GM23338 (cell line): ENCODE results near the gene KCNMA1. TPM values are rescaled to one million over a fixed set of nuclear protein-coding genes. Genes with fewer than 3 reads are reported as not detected.

Experiments used
- ATAC-seq: fragments of 200-7000 bp; cut with Tn5 transposase; 3 replicates; pipeline ENCODE4 v1.9.1; 2020
- DNase-seq: peaks from one replicate; pipeline ENCODE4 v3.0.0-alpha.2; 2015; ENCODE audit warnings: low spot score
- H2AFZ ChIP-seq: fragments of 200-600 bp; sonication (generic); 2 replicates; pipeline ENCODE4 v1.8.0; 2016; ENCODE audit warnings: antibody characterized with exemption, mild to moderate bottlenecking, moderate library complexity
- H3F3A ChIP-seq: fragments of 200-600 bp; sonication (generic); replicated peaks from 2 replicates; pipeline ENCODE4 v1.8.0; 2017; ENCODE audit warnings: antibody characterized with exemption, mixed run types, low read depth
- H3K27ac ChIP-seq: fragments of 200-600 bp; sonication (generic); 2 replicates; pipeline ENCODE4 v1.6.1; 2016; ENCODE audit warnings: low read depth
- H3K27me3 ChIP-seq: fragments of 200-600 bp; sonication (generic); 2 replicates; pipeline ENCODE4 v1.8.0; 2016; ENCODE audit warnings: mild to moderate bottlenecking, mixed run types, moderate library complexity; ENCODE audit not compliant: insufficient read depth
- H3K36me3 ChIP-seq: fragments of 200-600 bp; sonication (generic); 2 replicates; pipeline ENCODE4 v1.8.0; 2016; ENCODE audit warnings: mild to moderate bottlenecking; ENCODE audit not compliant: insufficient read depth
- H3K4me1 ChIP-seq: fragments of 200-600 bp; sonication (generic); 2 replicates; pipeline ENCODE4 v1.8.0; 2016; ENCODE audit warnings: mild to moderate bottlenecking, moderate library complexity; ENCODE audit not compliant: insufficient read depth
- H3K4me2 ChIP-seq: fragments of 200-600 bp; sonication (generic); 2 replicates; pipeline ENCODE4 v1.7.1; 2017; ENCODE audit warnings: mixed run types
- H3K4me3 ChIP-seq: fragments of 200-600 bp; sonication (generic); 2 replicates; pipeline ENCODE4 v1.6.1; 2016; ENCODE audit warnings: mixed run types
- H3K79me2 ChIP-seq: fragments of 200-600 bp; sonication (generic); replicated peaks from 2 replicates; pipeline ENCODE4 v1.8.0; 2017; ENCODE audit warnings: mild to moderate bottlenecking; ENCODE audit not compliant: insufficient read depth
- H3K9me2 ChIP-seq: fragments of 200-600 bp; sonication (generic); 2 replicates; pipeline ENCODE4 v1.8.0; 2017; ENCODE audit not compliant: insufficient read depth
- H4K20me1 ChIP-seq: fragments of 200-600 bp; sonication (generic); replicated peaks from 2 replicates; pipeline ENCODE4 v1.8.0; 2017; ENCODE audit warnings: mild to moderate bottlenecking; ENCODE audit not compliant: insufficient read depth
- H3K27ac Mint-ChIP-seq: 2 replicates; pipeline ENCODE4 v1.8.0; 2020; ENCODE audit warnings: inconsistent platforms, mild to moderate bottlenecking, moderate library complexity, mixed read lengths
- H3K27me3 Mint-ChIP-seq: 3 replicates; pipeline ENCODE4 v1.8.0; 2022; ENCODE audit warnings: low read depth, mild to moderate bottlenecking, moderate library complexity, mixed read lengths, inconsistent platforms; ENCODE audit not compliant: insufficient read depth, poor library complexity
- H3K36me3 Mint-ChIP-seq: 3 replicates; pipeline ENCODE4 v1.8.0; 2021; ENCODE audit warnings: low read depth, mild to moderate bottlenecking, inconsistent platforms, moderate library complexity, mixed read lengths
- H3K4me1 Mint-ChIP-seq: 3 replicates; pipeline ENCODE4 v1.8.0; 2020; ENCODE audit warnings: mild to moderate bottlenecking, inconsistent platforms, mixed read lengths
- H3K4me3 Mint-ChIP-seq: 3 replicates; pipeline ENCODE4 v1.8.0; 2021; ENCODE audit warnings: moderate library complexity, mild to moderate bottlenecking, inconsistent platforms, mixed read lengths
- H3K9me3 Mint-ChIP-seq: 3 replicates; pipeline ENCODE4 v1.8.0; 2020; ENCODE audit warnings: moderate library complexity, mild to moderate bottlenecking, inconsistent platforms, mixed read lengths
- CREB1 ChIP-seq: fragments of 250-450 bp; sonication (Bioruptor Pico); IDR thresholded peaks from 2 replicates; pipeline ENCODE4 v1.5.0; 2020; ENCODE audit warnings: low read depth, mild to moderate bottlenecking, moderate library complexity
- CTCF ChIP-seq, 2 experiments: fragments of 200-600 bp in 1 of 2; sonication (generic) in 1 of 2; conservative IDR thresholded peaks; 2 replicates each; pipeline versions ENCODE4 v1.5.1 to v1.6.1; 2016 to 2017; ENCODE audit warnings: antibody characterized with exemption in 2 of 2, low read depth in 2 of 2, mild to moderate bottlenecking in 2 of 2, moderate library complexity in 1 of 2
- ETS1 ChIP-seq: IDR thresholded peaks from 2 replicates; pipeline ENCODE4 v1.6.1; 2016; ENCODE audit warnings: antibody characterized with exemption
- EZH2 ChIP-seq: fragments of 200-600 bp; sonication (generic); IDR thresholded peaks from one replicate; pipeline ENCODE4 v1.8.0; 2017; ENCODE audit warnings: antibody characterized with exemption, mild to moderate bottlenecking, low read depth; ENCODE audit not compliant: unreplicated experiment
- EZH2phosphoT487 ChIP-seq: fragments of 200-600 bp; sonication (generic); IDR thresholded peaks from one replicate; pipeline ENCODE4 v1.8.1; 2018; ENCODE audit warnings: antibody characterized with exemption; ENCODE audit not compliant: unreplicated experiment
- JUNB ChIP-seq: IDR thresholded peaks from one replicate; pipeline ENCODE4 v1.6.1; 2016; ENCODE audit warnings: antibody characterized with exemption; ENCODE audit not compliant: unreplicated experiment
- NANOG ChIP-seq: IDR thresholded peaks from 2 replicates; pipeline ENCODE4 v1.6.1; 2016; ENCODE audit warnings: antibody characterized with exemption, borderline replicate concordance
- POLR2AphosphoS5 ChIP-seq: IDR thresholded peaks from 2 replicates; pipeline ENCODE4 v1.6.1; 2016; ENCODE audit warnings: antibody characterized with exemption, low read depth
- REST ChIP-seq: IDR thresholded peaks from one replicate; pipeline ENCODE4 v1.6.1; 2018; ENCODE audit warnings: antibody characterized with exemption; ENCODE audit not compliant: unreplicated experiment
- STAT1 ChIP-seq: IDR thresholded peaks from one replicate; pipeline ENCODE4 v1.6.1; 2016; ENCODE audit warnings: antibody characterized with exemption; ENCODE audit not compliant: unreplicated experiment
- ZNF114 ChIP-seq: fragments of 250-450 bp; sonication (Bioruptor Pico); IDR thresholded peaks from 2 replicates; pipeline ENCODE4 v1.5.0; 2020; ENCODE audit warnings: mild to moderate bottlenecking, moderate library complexity
- ZNF331 ChIP-seq: fragments of 250-450 bp; sonication (Bioruptor Pico); IDR thresholded peaks from 2 replicates; pipeline ENCODE4 v1.5.0; 2020; ENCODE audit warnings: low read depth, mild to moderate bottlenecking, moderate library complexity
- ZNF462 ChIP-seq: fragments of 250-450 bp; sonication (Bioruptor Pico); IDR thresholded peaks from 2 replicates; pipeline ENCODE4 v1.5.0; 2020; ENCODE audit warnings: mild to moderate bottlenecking, moderate library complexity
- polyA plus RNA-seq: library from polyadenylated mRNA; unstranded; fragments of >200 nt; fragmentation: Nextera tagmentation; extraction: Ambion mirVana; gene quantifications from 2 replicates; pipeline ENCODE4 v1.2.1, GENCODE V29; 2016
- total RNA-seq: library from RNA; depleted of rRNA; stranded (reverse); fragments of >200 nt; shearing (Covaris generic); gene quantifications from 2 replicates; pipeline ENCODE4 v1.2.3, GENCODE V29; 2014

The KCNMA1 gene
- total and polyA plus RNA-seq, 2 experiments from 2014 or later = 8.2 to 9.0 TPM

DNA sequence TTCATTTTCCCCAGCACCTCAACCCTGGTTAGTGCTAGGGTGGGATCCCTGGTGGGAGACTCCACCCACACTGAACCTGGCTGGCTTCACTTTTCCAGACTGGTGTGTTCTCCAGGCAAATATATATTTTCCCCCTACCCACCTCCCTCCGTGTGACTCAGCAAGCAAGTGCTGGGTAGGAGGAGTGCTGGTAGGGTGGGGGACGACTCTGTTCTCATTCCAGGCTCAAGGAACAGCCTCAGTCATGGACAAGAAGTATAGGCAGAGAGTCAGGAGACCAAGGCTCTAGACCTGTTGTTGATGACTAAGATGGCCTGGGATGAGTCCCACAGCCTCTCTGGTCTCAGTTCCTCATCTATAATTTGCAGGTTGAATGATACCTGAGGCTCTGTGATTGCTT, 328.1 kb downstream of the KCNMA1 start:
- Mint-ChIP-seq H3K9me3 (no peaks in the 10 kb centered on the region), H3K4me3 (no peak overlapping the region), H3K36me3 (no peaks in the 10 kb centered on the region), H3K27me3 (peaks cover 3% of the 10 kb centered on the region), H3K27ac (no peak overlapping the region), H3K4me1 (peaks cover 15% of the 10 kb centered on the region)
- Histone ChIP-seq H3F3A (no peaks in the 10 kb centered on the region), H3K9me2 (peaks cover 6% of the 10 kb centered on the region; the same call in 1 of the 2 replicates), H3K36me3 (no peaks in the 10 kb centered on the region), H3K4me2 (no peak overlapping the region), H3K4me3 (no peak overlapping the region), H3K27me3 (no peaks in the 10 kb centered on the region), H3K4me1 (peaks cover 10% of the 10 kb centered on the region), H3K79me2 (no peaks in the 10 kb centered on the region), H4K20me1 (no peaks in the 10 kb centered on the region), H3K27ac (no peak overlapping the region), H2AFZ (no peak overlapping the region)
- TF ChIP-seq STAT1 (no peak), EZH2phosphoT487 (no peak), ETS1 (no peak), NANOG (no peak), CREB1 (CRISPR knock-in tag) (no peak), REST (no peak), CTCF (conservative IDR thresholded peaks at IDR 0.05; ENCODE audit: low read depth in 2 of 2) (no peak), ZNF114 (CRISPR knock-in tag) (no peak), JUNB (no peak), ZNF331 (CRISPR knock-in tag) (no peak), POLR2AphosphoS5 (no peak), ZNF462 (no peak), EZH2 (no peak)
- DNase-seq (no peak), ATAC-seq (no peak)
